Lower lobe of right lung (tissue), 2 donors: Measurements from ENCODE around the gene UBE3A. TPM values are rescaled to one million over a fixed set of nuclear protein-coding genes. Genes with fewer than 3 reads are reported as not detected.
A peak's percentile ranks its signal among the peaks of the same experiment; 100 is the strongest.

Source experiments
- ATAC-seq, 2 donors: fragments of 200-7000 bp; cut with Tn5 transposase; one replicate each; pipeline ENCODE4 v1.9.1; 2020 to 2022; ENCODE audit warnings: mild to moderate bottlenecking in 2 of 2, moderate library complexity in 2 of 2
- DNase-seq: peaks from one replicate; pipeline ENCODE4 v3.0.0-alpha.2; 2020
- H3K27ac ChIP-seq: fragments of 200-600 bp; one replicate; pipeline ENCODE4 v1.8.0; 2022
- H3K27me3 ChIP-seq: fragments of 200-600 bp; one replicate; pipeline ENCODE4 v1.8.0; 2022; ENCODE audit warnings: low read depth
- H3K36me3 ChIP-seq: fragments of 200-600 bp; one replicate; pipeline ENCODE4 v1.8.0; 2022; ENCODE audit warnings: mild to moderate bottlenecking
- H3K4me1 ChIP-seq: fragments of 200-600 bp; one replicate; pipeline ENCODE4 v1.8.0; 2022
- H3K4me3 ChIP-seq: fragments of 200-600 bp; one replicate; pipeline ENCODE4 v1.8.0; 2022; ENCODE audit warnings: mild to moderate bottlenecking
- H3K9me3 ChIP-seq: fragments of 200-600 bp; one replicate; pipeline ENCODE4 v1.8.0; 2022
- intact Hi-C: fragments of 100-400 bp; cut with DNase I; formaldehyde crosslinking; loops from one replicate; pipeline ENCODE4 v1.11.0; 2022
- total RNA-seq: library from RNA; stranded (reverse); fragmentation: NEBNext Ultra II Directional; extraction: Animal tissue kit (Norgen Biotek cat#: 25700); gene quantifications from one replicate; pipeline ENCODE4 v1.2.1, GENCODE V29; 2021
- TF ChIP-seq, protein P1 (sequence below): fragments of 200-600 bp; IDR thresholded peaks from one replicate; pipeline ENCODE4 v1.8.0; 2022; ENCODE audit warnings: antibody characterized with exemption, mild to moderate bottlenecking
- donor health status: DM: no; HTN: yes; CAD: no; lungs with severe emphysema.

The UBE3A gene
- total RNA-seq, 1 donor from 2014 or later: 86.1 TPM

DNA sequence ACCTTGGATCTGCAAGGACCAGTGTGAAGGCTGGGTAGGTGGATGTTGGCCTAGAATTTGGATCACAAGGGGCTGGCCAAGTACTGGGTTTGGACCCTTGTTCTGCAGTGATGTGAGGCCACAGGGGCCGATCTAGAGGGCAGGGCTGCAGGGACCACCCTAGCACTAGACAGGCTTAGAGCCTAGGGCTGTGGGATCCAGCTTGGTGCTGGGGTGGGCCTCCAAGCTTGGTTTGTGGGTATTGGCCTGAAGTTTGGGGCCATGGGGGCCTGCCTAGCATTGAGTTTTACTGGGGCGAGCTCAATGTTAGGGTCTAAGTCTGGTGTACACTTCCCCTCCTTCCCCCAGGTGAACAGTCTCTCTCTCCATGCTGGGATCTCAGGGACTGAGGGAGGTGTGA, 36.5 kb downstream of the UBE3A start:
- Histone ChIP-seq H3K4me1 (no peaks in the 10 kb centered on the region), H3K36me3 (peaks cover 7% of the 10 kb centered on the region), H3K27me3 (no peaks in the 10 kb centered on the region), H3K9me3 (no peaks in the 10 kb centered on the region), H3K4me3 (no peak overlapping the region), H3K27ac (no peak overlapping the region)
- TF ChIP-seq, protein P1, sequence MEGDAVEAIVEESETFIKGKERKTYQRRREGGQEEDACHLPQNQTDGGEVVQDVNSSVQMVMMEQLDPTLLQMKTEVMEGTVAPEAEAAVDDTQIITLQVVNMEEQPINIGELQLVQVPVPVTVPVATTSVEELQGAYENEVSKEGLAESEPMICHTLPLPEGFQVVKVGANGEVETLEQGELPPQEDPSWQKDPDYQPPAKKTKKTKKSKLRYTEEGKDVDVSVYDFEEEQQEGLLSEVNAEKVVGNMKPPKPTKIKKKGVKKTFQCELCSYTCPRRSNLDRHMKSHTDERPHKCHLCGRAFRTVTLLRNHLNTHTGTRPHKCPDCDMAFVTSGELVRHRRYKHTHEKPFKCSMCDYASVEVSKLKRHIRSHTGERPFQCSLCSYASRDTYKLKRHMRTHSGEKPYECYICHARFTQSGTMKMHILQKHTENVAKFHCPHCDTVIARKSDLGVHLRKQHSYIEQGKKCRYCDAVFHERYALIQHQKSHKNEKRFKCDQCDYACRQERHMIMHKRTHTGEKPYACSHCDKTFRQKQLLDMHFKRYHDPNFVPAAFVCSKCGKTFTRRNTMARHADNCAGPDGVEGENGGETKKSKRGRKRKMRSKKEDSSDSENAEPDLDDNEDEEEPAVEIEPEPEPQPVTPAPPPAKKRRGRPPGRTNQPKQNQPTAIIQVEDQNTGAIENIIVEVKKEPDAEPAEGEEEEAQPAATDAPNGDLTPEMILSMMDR: no peak
- DNase-seq (no peak), ATAC-seq (peak in 1 of 2 donors; percentile 23)
- intact Hi-C loops: no loop called here

DNA sequence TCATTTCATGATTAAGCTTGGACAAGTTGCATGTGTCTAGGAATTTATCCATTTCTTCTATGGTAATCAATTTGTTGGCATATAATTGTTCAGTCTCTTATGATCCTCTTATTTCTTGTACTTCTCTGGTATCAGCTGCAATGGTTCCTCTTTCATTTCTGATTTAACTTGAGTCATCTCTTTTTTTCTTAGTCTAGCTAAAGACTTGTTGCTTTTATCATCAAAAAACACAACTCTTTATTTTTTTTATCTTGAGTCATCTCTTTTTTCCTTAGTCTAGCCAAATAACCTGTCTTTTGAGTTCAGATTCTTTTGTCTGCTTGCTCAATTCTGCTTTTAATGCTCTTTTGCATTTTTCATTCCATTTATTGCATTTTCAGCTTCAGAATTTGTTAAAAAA, 37.3 kb downstream of the UBE3A start:
- intact Hi-C loops: no loop called here
- H3K4me1 ChIP-seq: no peaks in the 10 kb centered on the region
- DNase-seq (no peak), ATAC-seq (no peak)
- H3K4me3 ChIP-seq: no peak overlapping the region
- H3K27ac ChIP-seq: no peak overlapping the region
- no peaks in the 10 kb centered on the region for H3K9me3 ChIP-seq
- no peaks in the 10 kb centered on the region for H3K27me3 ChIP-seq
- H3K36me3 ChIP-seq: peaks cover 7% of the 10 kb centered on the region
- TF ChIP-seq, protein P1: no peak

DNA sequence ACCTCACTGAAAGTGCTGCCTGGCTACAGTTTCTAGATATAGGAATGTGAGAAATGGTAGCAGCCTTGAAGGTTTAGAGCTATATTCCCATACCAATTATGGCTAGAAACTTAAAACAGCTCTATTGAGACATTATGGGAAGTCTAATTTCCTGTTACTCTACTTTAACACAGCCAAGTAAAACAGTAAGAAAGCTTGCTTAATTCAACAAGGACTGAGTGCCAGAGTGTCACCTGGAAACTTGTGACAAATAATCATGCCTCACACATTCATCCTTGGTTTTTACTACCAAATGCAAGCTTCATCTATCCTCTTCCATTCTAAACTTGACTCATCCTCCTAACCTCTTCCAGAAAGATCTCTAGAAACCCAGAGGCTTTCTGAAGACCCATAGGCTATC, 41.7 kb downstream of the UBE3A start:
- peaks cover 9% of the 10 kb centered on the region for H3K36me3 ChIP-seq
- ATAC-seq: no peak
- H3K4me3 ChIP-seq: no peak overlapping the region
- DNase-seq: no peak
- intact Hi-C loops: no loop called here
- peaks cover 6% of the 10 kb centered on the region for H3K4me1 ChIP-seq
- TF ChIP-seq, protein P1: no peak
- no peaks in the 10 kb centered on the region for H3K27me3 ChIP-seq
- H3K27ac ChIP-seq: no peak overlapping the region
- H3K9me3 ChIP-seq: no peaks in the 10 kb centered on the region

DNA sequence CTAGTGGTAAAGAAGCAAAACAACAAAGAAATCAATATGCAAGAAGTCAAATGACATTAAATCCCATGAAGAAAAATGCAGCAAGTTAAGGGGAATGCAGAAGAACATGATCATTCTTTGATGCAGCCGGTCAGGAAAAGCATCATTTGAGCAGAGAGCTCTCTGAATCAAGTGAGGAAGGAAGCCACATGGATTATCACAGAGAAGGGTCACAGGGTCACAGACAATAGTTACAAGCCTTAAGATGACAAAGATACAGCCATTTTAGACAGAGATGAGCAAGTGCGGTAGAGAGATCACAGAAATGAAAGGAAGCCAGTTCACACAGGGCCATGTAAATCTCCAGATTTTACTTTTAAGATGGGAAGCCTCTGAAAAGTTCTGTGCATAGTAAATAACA, 43.9 kb downstream of the UBE3A start:
- TF ChIP-seq, protein P1: no peak
- intact Hi-C loops: no loop called here
- H3K4me3 ChIP-seq: no peak overlapping the region
- H3K27ac ChIP-seq: no peak overlapping the region
- peaks cover 6% of the 10 kb centered on the region for H3K4me1 ChIP-seq
- H3K36me3 ChIP-seq: peaks cover 7% of the 10 kb centered on the region
- no peak for ATAC-seq
- no peak for DNase-seq
- H3K9me3 ChIP-seq: no peaks in the 10 kb centered on the region
- H3K27me3 ChIP-seq: no peaks in the 10 kb centered on the region

DNA sequence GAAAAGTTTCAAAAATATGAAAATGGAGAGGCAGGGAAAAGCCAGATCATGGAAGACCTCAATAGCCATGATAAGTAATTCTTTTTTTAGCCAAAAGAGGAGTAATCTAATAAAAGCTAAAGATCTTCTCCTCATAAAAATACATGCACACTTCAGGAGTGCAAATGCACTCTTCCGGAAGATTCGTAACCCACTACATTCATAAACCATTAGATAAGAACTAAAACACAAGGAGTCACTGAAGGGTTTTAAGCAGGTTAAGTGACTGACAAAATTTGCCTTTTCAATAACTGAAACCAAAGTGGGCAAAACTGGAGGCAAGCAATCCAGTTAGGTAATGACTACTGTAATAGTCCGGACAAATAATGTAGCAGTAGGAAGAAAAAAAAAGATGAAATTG, 46.0 kb downstream of the UBE3A start:
- TF ChIP-seq, protein P1: no peak
- Histone ChIP-seq H3K9me3 (no peaks in the 10 kb centered on the region), H3K4me1 (peaks cover 6% of the 10 kb centered on the region), H3K4me3 (no peak overlapping the region), H3K36me3 (peaks cover 7% of the 10 kb centered on the region), H3K27ac (no peak overlapping the region), H3K27me3 (no peaks in the 10 kb centered on the region)
- intact Hi-C loops: no loop called here
- DNase-seq: no peak
- ATAC-seq: no peak
